CD4-positive, alpha-beta T cell treated with Interferon alpha-2 for 1 hour (primary cell): ENCODE measurements around the gene ZNF780B.

Experiments used
- DNase-seq, 2 donors: peaks; one replicate each; pipeline ENCODE4 v3.0.0-alpha.2; 2020 to 2022

Gene ZNF780B

DNA sequence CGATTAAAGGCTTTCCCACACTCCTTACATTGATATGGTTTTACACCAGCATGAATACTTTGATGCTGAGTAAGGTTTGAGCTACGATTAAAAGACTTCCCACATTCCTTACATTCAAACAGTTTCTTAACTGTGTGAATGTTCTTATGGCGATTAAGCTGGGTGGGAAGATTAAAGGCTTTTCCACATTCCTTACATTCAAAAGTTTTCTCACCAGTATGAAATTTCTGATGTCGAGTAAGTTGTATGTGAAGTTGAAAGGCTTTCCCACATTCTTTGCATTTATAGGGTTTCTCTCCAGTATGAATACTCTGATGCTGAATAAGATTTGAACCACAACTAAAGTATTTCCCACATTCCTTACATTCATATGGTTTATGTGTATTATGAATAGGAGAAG, 20.0 kb downstream of the ZNF780B start:
- no peak for DNase-seq

GRCh38 chr19:40033989-40034560, 22.0 kb downstream of the ZNF780B start:
- no peak for DNase-seq

GRCh38 chr19:40026597-40026970, 29.4 kb downstream of the ZNF780B start:
- no peak for DNase-seq

DNA sequence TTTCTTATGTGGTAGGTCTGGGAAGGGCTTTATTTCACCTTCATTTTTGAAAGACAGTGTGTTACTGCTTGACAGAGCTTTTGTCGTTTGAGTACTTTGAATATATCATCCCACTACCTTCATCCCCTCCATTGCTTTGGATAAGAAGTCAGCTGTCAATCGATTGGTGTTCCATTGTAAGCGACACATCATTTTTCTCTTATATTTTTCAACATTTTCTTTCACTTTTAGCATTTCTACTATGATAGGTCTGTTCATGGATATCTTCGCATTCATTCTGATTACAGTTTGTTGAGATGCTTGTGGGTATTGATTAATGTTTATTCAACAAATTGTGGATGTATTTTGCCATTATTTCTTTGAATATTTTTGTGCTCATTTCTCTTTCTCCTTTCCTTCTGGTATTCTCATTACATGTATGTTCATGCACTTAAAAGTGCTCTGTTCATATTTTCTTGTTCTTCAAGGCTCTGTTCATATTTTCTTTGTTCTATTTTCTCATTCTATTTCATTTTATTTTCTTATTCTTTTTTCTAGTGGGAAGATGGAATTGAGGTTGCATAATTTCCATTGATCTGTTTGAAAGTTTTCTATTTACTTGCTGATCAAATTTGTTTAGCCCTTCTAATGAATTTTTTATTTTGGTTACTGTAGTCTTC, 30.0 kb downstream of the ZNF780B start:
- DNase-seq = no peak

DNA sequence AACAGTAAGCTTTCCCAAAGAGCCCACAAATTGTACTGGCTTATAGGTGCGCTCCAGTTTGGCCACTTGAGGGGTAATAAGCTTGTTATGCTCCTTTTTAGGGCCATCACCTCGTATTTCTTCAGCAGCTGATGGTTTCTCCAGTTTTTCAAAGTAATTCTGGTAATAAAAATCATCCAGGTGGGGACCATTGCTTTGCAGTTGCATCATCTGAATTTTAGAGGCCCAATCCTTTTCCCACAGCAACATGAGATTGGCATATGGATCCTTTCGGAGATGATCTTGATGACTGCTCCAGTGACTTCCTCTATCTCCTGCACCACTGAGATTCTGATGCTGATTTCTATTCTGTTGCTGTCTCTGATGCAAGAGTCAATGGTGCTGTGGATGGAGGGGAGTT, 32.1 kb downstream of the ZNF780B start:
- DNase-seq = no peak

DNA sequence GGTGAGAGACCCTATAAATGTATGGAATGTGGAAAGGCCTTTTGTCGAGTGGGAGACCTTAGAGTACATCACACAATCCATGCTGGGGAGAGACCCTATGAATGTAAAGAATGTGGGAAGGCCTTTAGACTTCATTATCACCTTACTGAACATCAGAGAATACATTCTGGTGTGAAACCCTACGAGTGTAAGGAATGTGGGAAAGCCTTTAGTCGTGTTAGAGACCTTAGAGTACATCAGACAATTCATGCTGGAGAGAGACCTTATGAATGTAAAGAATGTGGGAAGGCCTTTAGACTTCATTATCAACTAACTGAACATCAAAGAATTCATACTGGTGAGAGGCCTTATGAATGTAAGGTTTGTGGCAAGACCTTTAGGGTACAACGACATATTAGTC, 42.0 kb downstream of the ZNF780B start:
- no peak for DNase-seq

GRCh38 chr19:40009674-40010073, 46.4 kb downstream of the ZNF780B start:
- no peak for DNase-seq

GRCh38 chr19:40006273-40006691, 49.7 kb downstream of the ZNF780B start:
- DNase-seq = no peak

GRCh38 chr19:40005691-40006272, 50.2 kb downstream of the ZNF780B start:
- no peak for DNase-seq

GRCh38 chr19:39998501-39998900, 57.5 kb downstream of the ZNF780B start:
- no peak for DNase-seq

DNA sequence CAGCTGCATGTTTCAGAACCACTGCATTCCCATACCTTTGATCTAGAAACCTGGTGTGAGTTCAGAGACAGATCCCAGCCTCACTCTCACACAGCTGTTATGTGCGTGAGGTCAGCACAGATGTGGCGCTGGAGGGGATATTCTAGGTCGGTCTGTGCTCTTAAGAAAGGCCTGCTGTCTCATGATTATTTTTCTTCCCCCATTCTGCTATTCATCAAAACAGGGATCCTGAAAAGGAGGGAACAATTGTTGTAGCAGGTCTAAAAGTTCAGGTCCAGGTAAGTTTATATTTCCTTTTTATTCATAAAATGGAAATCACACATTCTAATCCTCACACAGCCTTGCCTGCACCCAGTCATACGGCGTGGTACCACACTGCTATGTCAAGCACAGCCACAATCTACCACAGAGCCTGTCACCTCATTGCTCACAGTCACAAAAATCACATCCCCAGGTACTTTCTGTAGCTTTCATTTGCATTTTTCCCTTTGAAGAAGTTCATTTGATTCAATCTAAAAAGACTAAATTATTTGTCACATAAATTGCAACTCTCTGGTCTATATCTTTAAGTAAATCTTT, 58.3 kb downstream of the ZNF780B start:
- DNase-seq = peak in 1 of 2 donors; percentile 10

DNA sequence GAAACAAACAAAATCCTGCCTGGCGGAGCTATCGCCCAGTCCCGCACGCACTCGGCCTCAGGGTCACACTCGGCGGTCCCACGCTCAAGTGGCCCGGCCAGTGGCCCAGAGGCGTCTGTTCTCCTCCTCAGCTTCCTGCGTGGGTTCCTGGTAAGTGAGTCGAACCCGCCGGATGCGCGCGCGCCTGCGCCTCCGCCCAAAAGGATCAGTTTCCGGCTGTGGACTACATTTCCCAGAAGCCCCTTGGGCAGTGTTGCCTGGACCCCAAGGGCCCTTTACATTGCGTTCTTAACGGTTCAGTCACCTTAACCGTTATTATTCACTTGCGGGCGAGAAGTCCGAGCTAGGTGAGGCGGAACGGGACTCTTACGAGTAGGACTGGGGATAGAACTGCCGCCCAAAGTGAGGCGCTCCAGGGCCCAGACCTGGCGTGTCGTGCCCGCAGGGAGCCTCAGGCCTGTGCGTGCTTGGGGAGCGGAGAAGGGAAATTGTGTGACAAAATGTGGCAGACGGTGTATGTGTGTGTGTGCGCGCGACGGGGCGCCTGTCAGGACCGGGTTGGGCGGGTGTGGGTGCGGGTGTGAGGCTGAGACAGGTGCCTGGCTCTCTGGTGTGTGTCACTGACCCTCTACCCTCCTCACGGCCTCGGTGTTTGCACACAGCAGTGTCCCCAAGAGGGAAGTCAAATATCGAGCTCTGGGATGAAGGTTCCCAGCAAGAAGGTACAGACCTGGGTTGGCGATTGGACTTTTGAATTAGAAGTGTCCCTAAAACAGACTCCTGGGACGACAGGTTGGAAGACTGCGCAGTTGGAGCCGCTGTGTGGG, 59.0 kb downstream of the ZNF780B start, which contains the start of gene ZNF546:
Gene ZNF546 (plus strand): TSS at position 250 of the 827 bp plus-strand sequence. CDS start 1,267 bp downstream, outside the sequence.
- peak; percentile 92 to 94 for DNase-seq

GRCh38 chr19:39996218-39996810, 59.7 kb downstream of the ZNF780B start:
- DNase-seq = peak in 1 of 2 donors; percentile 30

- no peak for DNase-seq
Observed at GRCh38 chr19:39995794-39996193, 60.2 kb downstream of the ZNF780B start.

DNA sequence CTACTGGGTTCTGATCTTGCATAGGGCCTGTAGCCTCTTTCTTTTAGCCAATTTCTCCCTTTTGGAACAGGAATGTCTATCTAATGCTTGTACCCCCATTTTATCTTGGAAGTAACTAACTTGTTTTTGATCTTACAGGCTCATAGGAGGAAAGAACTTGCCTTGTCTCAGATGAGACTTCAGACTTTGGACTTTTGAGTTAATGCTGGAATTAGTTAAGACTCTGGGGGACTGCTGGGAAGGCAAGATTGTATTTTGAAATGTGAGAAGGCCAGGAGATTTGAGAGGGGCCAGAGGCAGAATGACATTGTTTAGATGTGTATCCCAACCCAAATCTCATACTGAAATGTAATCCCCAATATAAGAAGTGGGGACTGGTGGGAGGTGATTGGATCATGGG, 61.7 kb downstream of the ZNF780B start:
- no peak for DNase-seq

DNA sequence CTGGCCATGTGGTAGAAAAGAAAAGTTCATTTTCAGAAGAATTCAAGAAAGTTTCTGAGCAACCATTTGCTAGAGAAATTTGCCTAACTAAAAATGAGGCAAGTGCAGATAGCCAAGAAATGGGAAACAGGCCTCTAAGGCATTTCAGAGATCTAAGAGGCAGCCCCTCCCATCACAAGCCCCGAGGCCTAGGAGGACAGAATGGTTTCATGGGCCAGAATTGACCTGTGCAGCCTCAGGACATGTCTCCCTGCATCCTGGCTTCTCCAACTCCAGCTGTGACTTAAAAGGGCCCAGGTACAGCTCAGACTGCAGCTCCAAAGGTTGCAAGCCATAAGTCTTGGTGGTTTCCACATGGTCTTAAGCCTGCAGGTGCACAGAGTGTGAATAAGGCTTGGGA, 62.4 kb downstream of the ZNF780B start:
- DNase-seq = no peak

DNA sequence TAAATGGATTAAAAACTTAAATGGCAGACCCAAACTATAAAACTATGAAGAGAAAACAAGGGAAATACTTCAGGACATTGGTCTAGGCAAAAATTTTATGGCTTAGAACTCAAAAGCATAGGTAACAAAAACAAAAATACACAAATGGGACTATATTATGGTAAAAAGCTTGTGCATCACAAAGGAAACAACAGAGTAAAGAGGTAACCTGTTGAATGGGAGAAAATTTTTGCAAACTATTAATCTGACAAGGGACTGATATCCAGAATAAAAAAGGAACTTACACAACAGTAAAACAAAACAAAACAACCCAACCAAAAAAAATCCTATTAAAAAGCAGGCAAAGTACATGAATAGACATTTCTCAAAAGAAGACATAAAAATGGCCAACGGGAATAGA, 68.4 kb downstream of the ZNF780B start:
- DNase-seq = no peak

DNA sequence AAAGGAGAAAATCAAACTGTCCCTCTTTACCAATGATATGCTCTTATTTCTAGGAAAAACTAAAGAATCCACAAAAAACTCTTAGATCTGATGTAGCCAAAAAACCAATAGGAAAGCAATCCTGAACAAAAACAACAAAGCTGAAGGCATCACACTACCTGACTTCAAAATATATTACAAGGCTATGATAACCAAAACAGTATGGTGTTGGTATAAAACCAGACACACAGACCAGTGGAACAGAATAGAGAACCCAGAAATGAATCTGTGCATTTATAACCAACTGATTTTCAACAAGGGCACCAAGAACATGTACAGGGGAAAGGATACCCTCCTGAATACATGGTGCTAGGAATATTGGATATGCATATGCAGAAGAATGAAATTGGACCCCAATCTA, 68.9 kb downstream of the ZNF780B start:
- DNase-seq = no peak

DNA sequence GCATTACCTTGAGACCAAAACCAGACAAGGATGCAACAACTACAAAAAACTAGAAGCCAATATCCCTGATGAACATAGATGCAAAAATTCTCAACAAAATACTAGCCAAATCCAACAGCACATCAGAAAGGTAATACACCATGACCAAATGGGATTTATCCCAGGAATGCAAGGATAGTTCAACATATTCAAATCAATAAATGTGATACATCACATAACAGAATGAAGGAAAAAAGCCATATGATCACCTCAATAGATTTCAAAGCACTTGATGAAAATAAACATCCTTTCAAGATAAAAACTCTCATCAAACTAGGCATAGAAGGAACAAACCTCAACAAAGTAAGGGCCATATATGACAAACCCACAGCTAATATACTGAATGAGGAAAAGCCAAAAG, 69.4 kb downstream of the ZNF780B start:
- no peak for DNase-seq

DNA sequence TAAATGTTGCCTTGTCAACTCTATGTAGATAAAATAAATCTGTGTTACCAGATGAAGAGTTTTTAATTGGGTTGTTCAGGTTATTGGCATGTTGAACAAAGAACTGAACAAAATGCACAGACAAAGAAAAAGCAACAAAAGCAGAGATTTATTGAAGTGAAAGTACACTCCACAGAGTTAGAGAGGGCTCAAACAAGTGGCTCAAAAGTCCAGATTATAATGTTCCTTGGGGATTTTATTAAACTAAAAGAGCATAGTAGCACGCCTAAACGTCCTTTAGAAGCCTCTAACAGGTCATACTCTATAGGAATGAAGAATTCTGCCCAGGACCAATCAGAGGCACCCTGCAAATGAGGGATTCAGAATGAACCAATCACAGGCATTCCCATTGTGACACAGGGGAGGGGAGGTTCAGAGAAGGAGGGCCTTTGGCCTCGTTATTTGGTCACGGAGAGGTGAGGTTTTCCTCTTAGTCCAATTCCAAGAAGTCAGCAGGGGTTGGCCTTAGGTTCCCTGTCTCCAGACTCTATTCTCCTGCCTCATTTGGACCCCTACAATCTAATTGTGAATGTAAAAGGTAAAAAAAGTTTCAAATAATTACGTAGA, 72.2 kb downstream of the ZNF780B start:
- DNase-seq = no peak

GRCh38 chr19:39982883-39983282, 73.1 kb downstream of the ZNF780B start:
- no peak for DNase-seq
